ENCODE measurements around the gene ANO9.

DNA sequence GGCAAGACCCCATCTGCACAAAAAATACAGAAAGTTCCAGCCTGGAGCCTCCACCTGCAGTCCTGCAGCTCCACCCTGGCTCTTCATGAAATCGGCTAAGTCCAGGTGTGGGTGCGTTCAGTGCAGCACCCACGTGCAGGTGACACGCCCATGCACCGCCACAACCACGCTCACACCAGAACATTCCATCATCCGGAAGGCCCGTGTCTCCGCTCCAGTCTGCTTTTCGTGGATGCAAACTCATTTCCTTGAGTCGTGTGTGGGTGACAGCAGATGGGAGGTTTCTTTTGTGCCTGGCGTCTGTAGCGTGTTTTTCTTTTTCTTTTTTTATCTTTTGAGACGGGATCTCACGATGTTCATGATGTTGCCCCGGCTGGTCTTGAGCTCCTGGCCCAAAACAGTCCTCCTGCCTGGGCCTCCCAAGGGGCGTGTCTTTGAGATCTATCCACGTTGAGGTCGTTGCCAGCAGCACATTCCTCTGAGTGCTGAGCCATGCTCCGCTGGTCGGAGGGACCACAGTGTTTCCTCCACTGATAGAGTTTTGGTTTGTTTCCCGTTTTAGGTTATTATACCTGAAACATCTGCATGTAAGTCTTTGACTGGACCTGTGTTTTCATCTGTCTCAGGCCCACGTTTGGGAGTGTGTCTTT, 15.4 kb upstream of the ANO9 start:
- TF ChIP-seq, protein P1, sequence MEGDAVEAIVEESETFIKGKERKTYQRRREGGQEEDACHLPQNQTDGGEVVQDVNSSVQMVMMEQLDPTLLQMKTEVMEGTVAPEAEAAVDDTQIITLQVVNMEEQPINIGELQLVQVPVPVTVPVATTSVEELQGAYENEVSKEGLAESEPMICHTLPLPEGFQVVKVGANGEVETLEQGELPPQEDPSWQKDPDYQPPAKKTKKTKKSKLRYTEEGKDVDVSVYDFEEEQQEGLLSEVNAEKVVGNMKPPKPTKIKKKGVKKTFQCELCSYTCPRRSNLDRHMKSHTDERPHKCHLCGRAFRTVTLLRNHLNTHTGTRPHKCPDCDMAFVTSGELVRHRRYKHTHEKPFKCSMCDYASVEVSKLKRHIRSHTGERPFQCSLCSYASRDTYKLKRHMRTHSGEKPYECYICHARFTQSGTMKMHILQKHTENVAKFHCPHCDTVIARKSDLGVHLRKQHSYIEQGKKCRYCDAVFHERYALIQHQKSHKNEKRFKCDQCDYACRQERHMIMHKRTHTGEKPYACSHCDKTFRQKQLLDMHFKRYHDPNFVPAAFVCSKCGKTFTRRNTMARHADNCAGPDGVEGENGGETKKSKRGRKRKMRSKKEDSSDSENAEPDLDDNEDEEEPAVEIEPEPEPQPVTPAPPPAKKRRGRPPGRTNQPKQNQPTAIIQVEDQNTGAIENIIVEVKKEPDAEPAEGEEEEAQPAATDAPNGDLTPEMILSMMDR (IDR thresholded peaks at IDR 0.05) = no peak
- TF ChIP-seq POLR2A (IDR thresholded peaks at IDR 0.05) = no peak

Data from heart left ventricle (tissue), 13 donors.